Inflammatory macrophage (primary cell): ENCODE measurements around the gene EGR2.
"Not testable (repeated sequence)": the region's sequence is repeated elsewhere in the genome, so short reads cannot be mapped to it uniquely, and the experiment has no call there.

Source experiments
- DNase-seq, 2 donors: peaks; one replicate each; pipeline ENCODE4 v3.0.0-alpha.2; 2020 to 2022

Gene EGR2

GRCh38 chr10:62792261-62792660 is 23.9 kb downstream of the EGR2 start:
- DNase-seq = no peak

GRCh38 chr10:62790571-62790970 is 25.6 kb downstream of the EGR2 start:
- DNase-seq = no peak

- no peak for DNase-seq
Measured at GRCh38 chr10:62790019-62790555, 26.1 kb downstream of the EGR2 start.

GRCh38 chr10:62788861-62789467 is 27.2 kb downstream of the EGR2 start:
- no peak for DNase-seq

GRCh38 chr10:62788285-62788684 is 27.9 kb downstream of the EGR2 start:
- not testable (repeated sequence) for DNase-seq

- not testable (repeated sequence) for DNase-seq
Measured at GRCh38 chr10:62784537-62784936, 31.6 kb downstream of the EGR2 start.

- peak; percentile 52 to 54 for DNase-seq
Measured at GRCh38 chr10:62779487-62780248, 36.5 kb downstream of the EGR2 start.

- DNase-seq = no peak
Measured at GRCh38 chr10:62778125-62778524, 38.0 kb downstream of the EGR2 start.

- peak; percentile 22 to 48 for DNase-seq
Measured at GRCh38 chr10:62772186-62772974, 43.8 kb downstream of the EGR2 start.

- DNase-seq = no peak
Measured at GRCh38 chr10:62769574-62770242, 46.5 kb downstream of the EGR2 start.

GRCh38 chr10:62766386-62766785 is 49.8 kb downstream of the EGR2 start:
- no peak for DNase-seq

GRCh38 chr10:62765726-62766125 is 50.4 kb downstream of the EGR2 start:
- DNase-seq = no peak

- no peak for DNase-seq
Measured at GRCh38 chr10:62764011-62764410, 52.2 kb downstream of the EGR2 start.

- DNase-seq = no peak
Measured at GRCh38 chr10:62763155-62763554, 53.0 kb downstream of the EGR2 start.
